GM12875 (cell line): ENCODE results near the gene EPS8L3.

Source experiments
- H3K4me3 ChIP-seq: one replicate; pipeline ENCODE4 v1.5.1; 2011; ENCODE audit warnings: low read depth, low read length, control low read depth
- TF ChIP-seq, protein P1 (sequence below): IDR thresholded peaks from 2 replicates; pipeline ENCODE4 v1.5.1; 2011; ENCODE audit warnings: low read depth, mild to moderate bottlenecking, control low read depth, inconsistent platforms, low read length, moderate library complexity, borderline replicate concordance; ENCODE audit not compliant: insufficient read depth

Gene EPS8L3

DNA sequence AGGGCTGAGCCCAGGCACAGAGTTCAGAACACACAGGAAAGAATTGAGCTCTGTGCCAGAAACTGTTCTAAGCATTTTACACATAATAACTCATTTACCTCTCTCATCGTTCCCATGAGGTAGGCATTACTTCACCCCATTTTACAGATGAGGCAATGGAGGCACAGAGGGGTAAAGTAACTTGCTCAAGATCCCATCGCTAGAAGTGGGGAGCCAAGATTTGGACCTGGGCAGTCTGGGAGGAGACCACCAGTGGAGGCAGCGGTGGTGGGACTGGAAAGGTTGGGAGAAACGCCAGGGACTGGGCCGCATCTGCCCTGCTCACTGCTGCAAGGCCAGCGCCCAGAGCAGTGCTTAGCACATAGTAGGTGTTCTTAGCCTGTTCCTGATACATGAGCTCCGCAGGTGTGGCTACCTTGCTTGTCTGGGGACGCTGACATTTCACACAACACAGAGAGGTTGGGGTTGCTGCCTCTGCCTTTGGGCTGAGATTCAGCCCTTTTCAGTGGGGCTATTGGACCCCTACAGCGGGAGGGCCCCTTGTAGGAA, 27.8 kb upstream of the EPS8L3 start:
- TF ChIP-seq, protein P1, sequence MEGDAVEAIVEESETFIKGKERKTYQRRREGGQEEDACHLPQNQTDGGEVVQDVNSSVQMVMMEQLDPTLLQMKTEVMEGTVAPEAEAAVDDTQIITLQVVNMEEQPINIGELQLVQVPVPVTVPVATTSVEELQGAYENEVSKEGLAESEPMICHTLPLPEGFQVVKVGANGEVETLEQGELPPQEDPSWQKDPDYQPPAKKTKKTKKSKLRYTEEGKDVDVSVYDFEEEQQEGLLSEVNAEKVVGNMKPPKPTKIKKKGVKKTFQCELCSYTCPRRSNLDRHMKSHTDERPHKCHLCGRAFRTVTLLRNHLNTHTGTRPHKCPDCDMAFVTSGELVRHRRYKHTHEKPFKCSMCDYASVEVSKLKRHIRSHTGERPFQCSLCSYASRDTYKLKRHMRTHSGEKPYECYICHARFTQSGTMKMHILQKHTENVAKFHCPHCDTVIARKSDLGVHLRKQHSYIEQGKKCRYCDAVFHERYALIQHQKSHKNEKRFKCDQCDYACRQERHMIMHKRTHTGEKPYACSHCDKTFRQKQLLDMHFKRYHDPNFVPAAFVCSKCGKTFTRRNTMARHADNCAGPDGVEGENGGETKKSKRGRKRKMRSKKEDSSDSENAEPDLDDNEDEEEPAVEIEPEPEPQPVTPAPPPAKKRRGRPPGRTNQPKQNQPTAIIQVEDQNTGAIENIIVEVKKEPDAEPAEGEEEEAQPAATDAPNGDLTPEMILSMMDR: no peak
- no peak overlapping the region for H3K4me3 ChIP-seq

DNA sequence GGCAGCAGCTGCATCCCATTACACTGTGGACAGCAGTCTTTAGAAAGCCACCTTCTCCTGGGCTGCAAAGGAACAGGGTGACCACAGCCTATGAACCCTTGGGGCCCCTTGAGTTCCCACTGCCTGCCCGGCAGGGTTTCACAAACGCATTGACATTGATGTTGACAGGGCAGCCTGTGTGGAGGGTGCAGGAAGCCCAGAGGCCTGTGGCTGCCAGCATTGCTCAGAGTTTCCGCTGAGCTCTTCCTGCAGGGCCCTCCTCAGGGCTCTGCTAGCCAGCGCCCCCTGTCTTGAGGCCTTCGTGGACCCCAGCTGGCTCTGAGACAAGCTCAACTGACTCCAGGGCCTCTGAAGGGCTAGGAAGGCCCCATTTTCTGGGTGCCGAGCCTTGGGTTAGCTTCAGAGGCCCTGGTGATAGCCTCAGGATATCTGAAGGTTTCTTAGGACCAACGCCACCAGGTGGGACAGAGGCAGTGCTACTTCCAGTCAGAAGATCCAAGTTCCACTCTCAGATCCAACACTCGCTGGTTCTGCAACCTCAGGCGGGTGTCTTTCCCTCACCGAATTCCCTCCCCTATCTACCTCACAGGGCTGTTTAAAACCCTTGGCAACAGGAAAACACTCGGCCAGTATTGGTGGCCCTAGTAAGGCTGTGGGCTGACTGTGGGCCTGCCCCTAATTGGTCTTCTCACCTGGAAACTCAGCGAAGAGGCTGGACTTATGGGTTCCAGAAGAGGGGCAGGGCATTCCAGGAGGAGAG, 27.2 kb upstream of the EPS8L3 start:
- no peak overlapping the region for H3K4me3 ChIP-seq
- TF ChIP-seq, protein P1: peak; percentile 64

DNA sequence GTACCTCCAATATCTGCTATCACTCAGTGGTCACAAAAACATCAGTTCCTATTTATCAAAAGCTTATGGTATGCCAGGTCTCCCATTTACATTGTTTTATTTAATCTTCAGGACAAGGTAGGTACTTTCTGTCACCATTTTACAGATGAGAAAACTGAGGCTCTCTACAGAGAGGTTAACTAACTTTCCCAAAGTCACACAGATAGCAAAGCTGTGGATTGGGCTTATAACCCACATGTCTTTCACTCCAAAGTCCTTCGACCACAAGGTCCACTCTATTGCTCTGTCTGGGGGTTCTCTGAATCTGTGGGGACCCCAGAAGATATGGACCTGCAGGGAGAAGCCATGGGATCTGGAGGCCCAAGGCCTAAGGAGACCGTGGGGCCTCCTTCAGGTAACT, 26.6 kb upstream of the EPS8L3 start:
- TF ChIP-seq, protein P1: no peak
- no peak overlapping the region for H3K4me3 ChIP-seq

DNA sequence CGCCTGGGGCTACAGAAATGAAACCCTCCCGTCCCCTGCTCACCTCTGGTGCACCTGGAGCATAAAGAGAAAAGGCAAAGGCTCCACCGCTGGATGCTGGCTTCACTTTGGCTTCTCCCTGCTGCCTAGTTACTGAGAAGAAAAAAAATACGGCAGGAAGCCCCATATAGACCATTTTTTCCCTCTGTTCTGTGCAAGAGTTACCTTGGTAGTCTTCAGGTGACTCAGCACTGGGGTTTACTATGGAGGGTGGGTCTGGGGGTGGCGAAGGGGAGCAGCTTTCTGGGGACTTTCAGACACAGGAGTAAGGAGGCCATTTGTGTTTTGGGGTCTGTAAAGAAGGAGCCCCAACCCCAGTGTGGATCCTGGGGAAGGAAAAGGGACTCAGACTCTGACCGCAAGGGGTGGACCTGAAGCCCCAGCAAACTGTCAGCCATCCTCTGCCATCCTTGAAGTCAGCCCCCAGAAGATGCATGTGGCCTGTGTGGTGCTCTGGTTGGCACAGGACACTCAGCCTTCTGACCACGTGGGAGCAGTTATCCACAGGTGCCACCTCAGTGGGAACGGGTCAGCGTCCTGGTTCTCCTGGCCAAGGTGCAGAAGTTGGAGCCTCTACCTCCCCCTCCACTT, 25.9 kb upstream of the EPS8L3 start:
- TF ChIP-seq, protein P1: no peak
- no peak overlapping the region for H3K4me3 ChIP-seq

DNA sequence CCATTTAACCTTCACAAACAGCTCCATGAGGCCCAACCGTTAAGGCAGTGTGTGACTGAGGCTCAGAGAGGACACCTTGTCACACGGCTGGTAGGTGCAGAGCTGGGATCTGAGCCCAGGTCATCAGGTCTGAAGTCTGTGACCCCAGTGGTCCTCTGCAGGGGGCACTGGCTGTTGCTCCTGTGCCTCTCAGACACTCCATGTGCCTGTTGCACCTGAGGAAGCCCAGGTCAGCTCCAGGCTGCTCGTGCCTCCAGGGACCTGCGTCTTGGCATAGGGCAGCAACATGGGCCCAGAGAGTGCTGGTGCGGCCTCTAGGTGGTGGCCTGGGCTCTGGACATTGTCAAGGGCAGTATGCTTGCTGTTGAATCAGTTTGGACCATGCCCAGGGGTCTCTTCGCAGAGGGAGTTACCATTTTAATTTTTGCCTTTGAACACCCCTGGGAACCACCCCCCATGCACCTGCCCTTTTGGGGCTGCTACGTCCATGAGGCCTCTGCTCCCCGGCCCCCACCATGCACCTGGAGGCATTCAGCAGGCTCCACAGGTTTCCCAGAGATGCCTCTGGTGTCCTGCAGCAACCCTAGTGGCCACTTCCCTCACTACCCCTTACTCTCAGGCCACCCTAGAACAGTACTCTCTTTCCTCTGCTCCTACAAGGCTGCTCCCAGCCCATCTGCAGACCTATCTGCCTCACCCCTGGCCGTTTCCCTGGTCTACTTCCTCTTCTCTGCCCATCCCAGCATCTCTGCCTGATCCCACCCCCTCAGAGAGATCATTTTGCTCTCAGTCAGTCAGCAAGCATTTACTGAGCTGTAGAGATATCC, 25.2 kb upstream of the EPS8L3 start:
- H3K4me3 ChIP-seq: no peak overlapping the region
- TF ChIP-seq, protein P1: peak; percentile 51; the same call in 1 of the 2 replicates

DNA sequence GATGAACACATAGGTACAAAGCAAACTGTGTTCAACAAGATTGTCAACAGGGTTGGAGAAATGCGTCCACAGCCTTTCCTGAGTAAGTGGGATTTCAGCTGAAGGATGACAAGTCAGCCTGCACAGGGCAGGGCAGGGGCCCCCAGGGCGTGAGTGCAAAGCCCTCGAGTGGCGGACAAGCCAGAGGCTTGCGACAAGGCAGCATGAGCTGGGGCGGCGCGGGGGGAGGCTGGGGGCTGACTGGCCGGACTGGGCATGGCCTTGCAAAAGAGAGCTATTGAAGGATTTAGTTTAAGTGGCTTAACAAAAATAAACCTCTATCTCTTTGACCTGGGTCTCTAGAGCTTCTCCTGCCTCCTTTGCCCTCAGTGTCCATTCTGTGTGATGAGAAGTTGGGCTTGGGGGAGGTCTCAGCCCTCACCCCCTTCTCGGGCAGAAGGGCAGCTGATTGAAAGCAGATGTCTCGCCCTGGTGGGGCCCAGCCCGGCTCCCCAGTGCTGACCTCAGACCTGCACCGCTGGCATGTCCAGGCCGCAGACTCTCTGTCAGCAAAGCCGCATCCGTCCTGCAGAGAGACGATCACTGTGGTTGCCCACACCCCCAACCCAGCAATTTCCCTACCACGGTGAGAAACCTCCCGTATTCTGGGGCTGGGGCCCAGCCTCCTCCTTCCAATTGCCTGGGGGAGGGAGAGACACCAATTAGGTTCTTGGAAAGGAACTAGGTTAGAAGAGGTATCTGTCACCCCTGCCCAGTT, 24.3 kb upstream of the EPS8L3 start:
- TF ChIP-seq, protein P1: no peak
- no peak overlapping the region for H3K4me3 ChIP-seq
